ENCODE data around the gene KRR1.

DNA sequence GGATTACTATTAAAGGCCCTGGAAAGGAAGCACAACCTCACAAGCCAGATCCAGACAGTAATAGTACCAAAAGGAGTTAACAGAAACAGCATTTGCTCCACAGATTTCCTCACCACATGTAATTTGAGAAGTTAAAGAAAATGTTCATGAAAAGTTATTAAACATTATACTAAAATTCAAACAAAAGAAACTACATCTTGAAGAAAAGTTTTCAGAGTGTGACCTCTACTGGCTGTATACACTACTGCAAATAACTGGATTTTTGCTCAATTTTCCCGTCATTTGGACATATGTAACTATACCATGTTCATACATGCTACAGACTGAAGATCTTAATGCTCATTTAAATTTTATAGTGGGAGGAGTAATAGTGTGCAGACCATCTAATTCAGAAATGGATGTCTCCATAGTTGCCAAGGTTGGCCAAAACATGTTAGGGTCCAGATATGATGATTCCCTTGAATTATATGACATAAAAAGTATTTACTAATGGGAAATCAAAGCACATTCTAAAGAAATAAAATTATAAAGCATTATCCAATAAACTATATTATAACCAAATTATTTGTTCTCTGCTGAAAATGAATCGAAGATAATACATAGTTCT, 5.6 kb downstream of the KRR1 start:
- TF ChIP-seq, protein P1, sequence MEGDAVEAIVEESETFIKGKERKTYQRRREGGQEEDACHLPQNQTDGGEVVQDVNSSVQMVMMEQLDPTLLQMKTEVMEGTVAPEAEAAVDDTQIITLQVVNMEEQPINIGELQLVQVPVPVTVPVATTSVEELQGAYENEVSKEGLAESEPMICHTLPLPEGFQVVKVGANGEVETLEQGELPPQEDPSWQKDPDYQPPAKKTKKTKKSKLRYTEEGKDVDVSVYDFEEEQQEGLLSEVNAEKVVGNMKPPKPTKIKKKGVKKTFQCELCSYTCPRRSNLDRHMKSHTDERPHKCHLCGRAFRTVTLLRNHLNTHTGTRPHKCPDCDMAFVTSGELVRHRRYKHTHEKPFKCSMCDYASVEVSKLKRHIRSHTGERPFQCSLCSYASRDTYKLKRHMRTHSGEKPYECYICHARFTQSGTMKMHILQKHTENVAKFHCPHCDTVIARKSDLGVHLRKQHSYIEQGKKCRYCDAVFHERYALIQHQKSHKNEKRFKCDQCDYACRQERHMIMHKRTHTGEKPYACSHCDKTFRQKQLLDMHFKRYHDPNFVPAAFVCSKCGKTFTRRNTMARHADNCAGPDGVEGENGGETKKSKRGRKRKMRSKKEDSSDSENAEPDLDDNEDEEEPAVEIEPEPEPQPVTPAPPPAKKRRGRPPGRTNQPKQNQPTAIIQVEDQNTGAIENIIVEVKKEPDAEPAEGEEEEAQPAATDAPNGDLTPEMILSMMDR (tag by site-specific recombination; IDR thresholded peaks at IDR 0.05), result no peak
- no peak for TF ChIP-seq RBAK (tag by site-specific recombination; IDR thresholded peaks at IDR 0.05)
- no peak for TF ChIP-seq ZNF24 (tag by site-specific recombination; IDR thresholded peaks at IDR 0.05)
- TF ChIP-seq ZNF777 (tag by site-specific recombination; IDR thresholded peaks at IDR 0.05; ENCODE audit: borderline replicate concordance), result no peak
- no peak for TF ChIP-seq SALL2 (tag by site-specific recombination; IDR thresholded peaks at IDR 0.05; ENCODE audit: borderline replicate concordance)
- no peak for TF ChIP-seq ZNF76 (tag by site-specific recombination; IDR thresholded peaks at IDR 0.05; ENCODE audit: borderline replicate concordance, low read depth)
- TF ChIP-seq PATZ1 (tag by site-specific recombination; IDR thresholded peaks at IDR 0.05), result no peak
- TF ChIP-seq ATF2 (tag by site-specific recombination; IDR thresholded peaks at IDR 0.05; ENCODE audit: low read depth), result no peak
